ENCODE measurements around the gene ATP8A2.

DNA sequence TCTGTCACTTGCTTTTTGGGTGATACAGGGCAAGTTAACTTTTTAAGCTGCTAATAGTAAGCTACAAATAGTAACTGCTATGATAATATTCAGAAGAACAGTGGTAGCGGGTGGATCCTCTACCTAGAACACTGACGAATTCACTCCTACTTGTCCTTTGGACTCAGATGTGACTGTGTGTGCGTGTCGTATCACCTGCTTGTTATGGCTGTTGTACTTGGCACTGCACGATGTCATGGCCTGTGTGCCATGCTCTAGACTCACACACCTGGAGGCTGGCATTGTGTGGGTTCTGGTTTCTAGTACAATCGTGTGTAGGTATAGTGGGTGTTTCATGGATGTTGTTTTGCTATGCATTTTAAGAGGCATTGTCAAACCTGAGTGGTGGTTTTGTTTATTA lies 130.8 kb downstream of the ATP8A2 start:
- TF ChIP-seq POLR2A (IDR thresholded peaks at IDR 0.05): no peak
- TF ChIP-seq, protein P1, sequence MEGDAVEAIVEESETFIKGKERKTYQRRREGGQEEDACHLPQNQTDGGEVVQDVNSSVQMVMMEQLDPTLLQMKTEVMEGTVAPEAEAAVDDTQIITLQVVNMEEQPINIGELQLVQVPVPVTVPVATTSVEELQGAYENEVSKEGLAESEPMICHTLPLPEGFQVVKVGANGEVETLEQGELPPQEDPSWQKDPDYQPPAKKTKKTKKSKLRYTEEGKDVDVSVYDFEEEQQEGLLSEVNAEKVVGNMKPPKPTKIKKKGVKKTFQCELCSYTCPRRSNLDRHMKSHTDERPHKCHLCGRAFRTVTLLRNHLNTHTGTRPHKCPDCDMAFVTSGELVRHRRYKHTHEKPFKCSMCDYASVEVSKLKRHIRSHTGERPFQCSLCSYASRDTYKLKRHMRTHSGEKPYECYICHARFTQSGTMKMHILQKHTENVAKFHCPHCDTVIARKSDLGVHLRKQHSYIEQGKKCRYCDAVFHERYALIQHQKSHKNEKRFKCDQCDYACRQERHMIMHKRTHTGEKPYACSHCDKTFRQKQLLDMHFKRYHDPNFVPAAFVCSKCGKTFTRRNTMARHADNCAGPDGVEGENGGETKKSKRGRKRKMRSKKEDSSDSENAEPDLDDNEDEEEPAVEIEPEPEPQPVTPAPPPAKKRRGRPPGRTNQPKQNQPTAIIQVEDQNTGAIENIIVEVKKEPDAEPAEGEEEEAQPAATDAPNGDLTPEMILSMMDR (IDR thresholded peaks at IDR 0.05): no peak
